Cerebellar nuclear complex (tissue), 1 donor: Measurements from ENCODE around the gene GPRC6A.

Experiments
- DNase-seq, 2 experiments: peaks; one replicate each; lab custom pipeline; 2025; lab: John Stamatoyannopoulos, UW

GPRC6A gene

DNA sequence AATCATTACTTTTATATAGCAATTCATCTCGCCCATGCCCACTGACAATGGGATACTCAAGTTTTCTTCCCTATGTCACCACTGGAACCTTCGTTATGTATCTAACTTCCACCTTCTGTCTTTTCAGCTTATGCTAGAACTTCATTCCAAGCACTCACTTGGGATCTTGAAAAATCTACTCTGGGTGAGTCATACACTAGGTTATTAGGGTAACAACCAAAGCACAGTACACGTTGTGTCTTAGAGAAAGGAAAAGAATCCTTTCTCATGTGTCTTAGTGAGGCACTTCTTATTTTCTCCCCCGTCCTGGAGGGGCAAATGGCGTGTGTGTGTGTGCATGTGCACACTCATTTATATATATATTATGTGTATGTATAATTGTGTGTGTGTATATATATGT is 45.0 kb downstream of the GPRC6A start:
- no peak for DNase-seq

DNA sequence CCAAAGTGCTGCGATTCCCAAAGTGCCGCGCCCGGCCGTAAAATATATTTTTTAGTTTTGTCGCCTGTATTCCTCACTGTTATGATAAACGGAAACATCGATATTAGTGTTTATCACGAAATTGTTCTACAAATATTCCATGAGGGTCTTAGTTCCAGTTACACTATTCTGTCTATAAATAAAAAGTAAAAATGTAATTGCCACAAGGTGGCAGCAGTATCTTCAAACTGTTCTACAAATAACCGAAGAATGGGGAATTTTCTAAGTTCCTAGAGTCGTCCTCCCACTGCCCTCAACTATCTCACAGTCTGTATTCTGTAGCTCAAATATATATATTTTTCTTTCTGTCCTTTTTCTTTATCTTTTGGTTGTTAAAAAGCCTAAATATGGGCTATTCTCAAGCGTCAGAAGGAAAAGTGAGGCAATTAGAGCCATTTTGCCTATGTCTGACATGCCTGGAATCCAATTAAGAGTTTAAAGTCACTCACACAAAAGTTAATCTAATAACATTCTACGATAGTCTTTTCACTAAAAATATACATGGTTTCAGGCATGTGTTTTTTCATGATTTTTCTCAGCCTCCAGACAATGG is 49.2 kb downstream of the GPRC6A start:
- no peak for DNase-seq

DNA sequence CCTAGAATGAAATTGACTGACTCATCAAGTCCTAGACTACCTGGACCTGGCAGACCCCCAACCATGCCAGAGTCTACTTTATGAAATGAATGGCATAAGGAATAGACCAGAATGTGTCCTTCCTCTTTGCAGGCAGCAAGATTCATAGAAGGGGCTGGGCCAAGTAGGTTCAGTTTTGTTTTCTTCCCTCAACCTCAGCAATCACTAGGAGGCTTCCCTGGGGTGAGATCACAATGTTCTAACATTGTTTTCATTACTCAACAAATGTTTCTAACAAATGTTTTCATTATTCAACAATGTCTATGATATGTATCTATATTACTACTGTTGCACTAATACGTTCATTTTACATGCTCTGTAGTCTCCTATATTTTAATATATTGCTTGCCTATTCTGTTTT is 55.0 kb downstream of the GPRC6A start:
- DNase-seq = no peak

DNA sequence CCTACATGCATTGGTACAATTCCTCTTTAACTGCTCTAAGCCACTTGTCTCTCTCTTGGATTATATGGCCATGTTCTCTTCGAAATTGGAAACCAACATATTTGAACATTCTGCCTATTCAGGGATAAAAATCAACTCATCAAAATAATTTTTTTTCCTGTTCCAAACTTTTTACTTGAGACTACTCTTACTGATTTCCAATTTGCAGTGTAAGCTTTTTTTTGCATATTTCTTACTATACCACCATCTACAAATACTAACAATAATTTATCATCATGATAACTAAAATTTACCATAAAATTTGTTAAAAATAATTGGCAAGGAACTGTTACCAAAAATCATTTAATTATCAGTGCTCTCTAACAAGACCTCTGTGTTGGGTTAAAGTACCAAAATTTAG is 56.4 kb downstream of the GPRC6A start:
- no peak for DNase-seq

DNA sequence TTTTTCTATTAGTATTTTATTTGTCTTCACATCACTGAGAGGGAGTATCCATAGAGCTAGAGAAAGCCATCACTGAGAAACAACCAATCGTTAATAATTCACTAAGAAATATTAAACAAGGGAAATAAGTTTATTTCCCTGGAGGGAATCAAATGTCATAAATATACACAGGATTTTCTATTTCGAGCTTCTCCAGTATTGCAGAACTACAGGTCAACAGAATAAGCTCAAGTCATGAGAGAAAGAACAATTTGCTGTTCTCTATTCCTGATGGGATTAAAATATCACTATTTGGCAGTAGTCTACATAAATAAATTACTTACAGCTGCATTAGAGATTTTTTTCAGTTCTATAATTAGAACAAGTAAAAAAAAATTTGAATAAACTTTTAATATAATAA is 61.2 kb downstream of the GPRC6A start:
- DNase-seq = no peak

DNA sequence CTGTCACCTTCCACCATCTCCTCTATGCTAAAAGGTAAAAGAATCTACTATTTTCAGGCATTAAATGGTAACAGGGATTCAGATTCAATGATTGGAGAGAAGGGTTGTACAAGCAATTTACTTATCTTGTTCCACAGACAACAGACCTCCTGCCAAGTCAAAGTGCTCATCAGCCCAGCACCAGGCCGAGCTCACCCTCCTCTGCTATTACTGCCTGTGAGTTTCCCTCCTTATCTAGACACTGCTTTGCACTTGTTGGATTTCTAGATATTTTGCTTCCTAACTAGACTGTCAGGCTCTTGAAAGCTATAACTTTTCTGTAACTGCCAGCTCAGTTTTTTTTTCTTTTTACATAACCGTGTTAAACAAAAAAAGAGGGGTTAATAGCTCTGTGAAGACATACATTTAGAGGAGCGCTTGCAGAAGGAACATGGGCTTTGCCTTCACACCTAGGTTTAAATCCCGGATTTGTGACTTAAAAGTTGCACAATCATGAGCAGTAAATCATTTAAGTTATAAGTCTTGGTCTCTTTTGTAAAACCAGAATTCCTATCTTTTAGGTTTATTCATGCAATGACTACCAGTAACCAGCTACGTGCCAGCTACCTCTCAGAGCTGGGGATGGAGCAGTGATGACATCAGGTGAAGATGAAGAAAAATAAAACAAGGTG is 62.2 kb downstream of the GPRC6A start:
- DNase-seq = no peak

DNA sequence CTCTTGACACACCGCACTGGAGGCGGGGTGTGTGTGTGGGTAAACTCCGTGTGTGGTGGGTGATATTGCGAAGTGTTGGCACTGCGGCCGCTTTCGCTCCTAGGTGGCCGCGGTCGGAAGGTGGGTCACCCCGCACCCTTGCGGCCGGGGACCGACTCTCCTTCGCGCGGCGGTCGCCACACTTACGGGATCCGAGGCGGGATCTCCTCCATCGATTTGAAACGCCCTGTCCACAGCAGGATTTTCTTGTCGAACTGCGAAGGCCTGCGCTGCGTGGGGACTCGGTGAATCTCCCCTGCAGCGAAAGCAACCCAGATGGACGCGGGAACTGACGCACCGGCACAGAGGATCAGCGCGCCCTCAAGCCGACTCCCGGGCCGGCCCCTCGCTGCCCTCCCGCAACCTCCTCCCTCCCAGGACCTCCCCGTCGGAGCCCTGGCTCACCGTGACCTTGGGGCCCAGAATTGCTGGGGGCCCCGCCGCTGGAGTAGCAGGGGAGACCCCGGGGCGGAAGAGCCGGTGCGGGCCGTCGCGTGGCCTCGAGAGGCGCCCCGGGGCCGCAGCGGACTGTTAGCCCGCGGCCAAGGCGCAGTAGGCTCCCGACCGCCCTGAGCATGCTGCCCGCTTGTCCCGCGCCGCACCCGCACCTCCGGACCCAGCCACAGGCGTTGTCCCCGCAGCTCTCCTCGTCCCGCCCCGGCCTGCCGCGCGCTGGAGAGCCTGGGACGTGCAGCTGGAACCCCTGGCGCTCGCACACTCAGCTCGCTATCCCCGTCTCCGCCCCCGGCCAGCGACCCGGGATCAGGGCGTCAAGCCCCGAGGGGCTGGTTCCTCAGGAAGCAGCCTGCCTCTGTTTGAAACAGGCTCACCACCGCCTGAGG is 63.7 kb downstream of the GPRC6A start, which contains the start of gene FAM162B:
FAM162B (minus strand) TSS at position 759 of the 881 bp plus-strand sequence; CDS start at position 616, 143 bp downstream.
- no peak for DNase-seq

DNA sequence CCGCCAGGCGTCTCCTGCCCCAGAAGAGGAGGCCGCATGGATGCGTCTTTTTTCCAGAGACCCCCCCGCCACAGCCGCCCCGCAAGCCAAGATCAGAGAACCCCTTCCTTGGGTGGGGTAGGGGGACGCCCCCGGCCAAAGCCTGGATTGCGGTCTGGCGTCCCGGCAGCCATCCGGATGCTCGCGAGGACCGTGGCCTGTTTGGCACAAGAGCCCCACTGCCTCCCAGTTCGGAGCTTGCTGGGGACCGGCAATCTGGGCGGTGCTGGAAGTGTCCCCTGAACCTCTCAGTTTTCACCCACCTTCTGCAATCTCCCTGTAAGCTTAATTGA is 64.3 kb downstream of the GPRC6A start:
- no peak for DNase-seq

DNA sequence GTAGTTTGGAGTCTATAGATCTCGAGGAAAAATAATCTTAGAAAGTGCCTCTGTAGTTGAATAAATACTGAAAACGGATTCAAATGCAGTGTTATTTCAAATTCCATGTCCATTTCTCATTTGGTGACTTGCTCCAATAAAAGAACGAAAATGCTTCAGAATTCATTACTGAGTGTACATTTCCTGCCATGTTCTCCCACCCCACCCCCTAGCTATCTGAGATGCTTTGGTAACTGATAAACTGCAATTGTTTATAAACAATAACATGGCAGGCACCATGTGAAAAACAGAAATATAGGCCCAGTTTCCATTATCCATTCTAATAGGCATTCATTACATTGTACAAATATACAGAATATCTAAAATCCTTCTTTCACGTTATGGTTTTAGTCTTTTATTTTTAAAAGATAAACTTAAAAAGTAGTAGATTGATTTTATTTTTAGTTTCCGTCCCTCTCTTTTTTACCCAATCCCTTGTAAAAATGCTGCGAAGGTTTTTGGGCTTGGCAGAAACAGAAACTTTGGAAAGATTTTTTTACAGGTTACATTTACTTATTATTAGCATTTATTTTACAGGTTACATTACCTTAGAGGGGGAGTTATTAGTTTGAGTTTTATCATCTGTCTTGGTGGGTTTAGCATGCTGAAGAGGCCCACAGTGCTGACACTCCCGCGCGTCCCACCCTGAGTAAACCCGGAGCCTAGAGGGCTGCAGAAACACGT is 64.8 kb downstream of the GPRC6A start:
- no peak for DNase-seq

DNA sequence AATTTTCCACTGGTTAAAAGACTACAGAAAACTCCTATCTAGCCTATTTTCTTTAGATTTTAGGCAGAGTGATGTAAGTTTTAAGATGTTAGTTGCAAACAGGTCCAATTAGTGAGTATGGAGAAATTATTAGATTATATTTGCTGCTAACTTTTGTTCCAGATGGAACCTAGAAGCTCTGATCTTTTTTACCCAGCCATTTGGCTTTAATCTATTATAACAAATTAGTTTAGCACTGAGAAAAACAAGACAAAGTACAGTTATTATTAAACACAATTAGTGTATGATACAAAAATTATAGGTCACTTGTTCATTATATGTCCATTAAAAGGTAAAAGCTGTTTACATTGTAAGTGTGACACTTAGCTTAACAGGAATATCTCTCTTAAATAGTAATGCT is 65.8 kb downstream of the GPRC6A start:
- no peak for DNase-seq

DNA sequence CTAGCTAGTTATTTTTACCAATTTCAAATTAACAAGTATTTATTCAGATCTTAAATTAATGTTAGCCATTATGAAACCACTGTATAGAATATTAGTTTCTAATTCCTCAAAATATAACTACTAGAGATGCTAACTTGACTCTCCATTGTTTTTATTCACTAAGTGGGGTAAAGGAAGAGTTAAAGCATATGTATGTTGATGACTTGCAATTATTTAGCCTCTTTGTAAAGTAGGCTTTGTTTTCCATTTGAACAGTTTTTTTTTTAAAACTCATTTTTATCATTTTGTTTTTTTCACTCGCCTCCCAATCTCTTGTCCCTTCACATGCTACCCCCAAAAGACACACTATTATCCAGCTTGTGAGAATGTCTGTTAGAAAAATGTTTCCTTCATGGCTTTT is 66.6 kb downstream of the GPRC6A start:
- no peak for DNase-seq

DNA sequence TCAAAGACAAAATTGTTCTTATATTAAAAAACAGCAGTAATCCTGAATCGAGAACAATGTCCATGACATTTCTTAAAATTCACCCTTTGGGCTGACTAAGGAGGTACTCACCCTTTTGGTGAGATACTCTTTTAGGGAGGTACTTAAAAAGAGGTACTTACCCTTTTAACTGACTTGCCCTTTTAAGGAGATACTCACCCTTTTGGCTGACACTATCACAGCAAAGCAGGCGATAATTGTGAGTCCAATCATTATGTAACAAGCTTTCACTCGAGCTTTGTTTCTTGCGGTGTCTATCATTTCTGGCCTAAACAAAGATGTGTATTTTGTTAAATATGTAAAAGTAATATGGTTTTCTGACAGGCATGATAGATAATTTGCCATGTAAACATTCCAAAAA is 67.1 kb downstream of the GPRC6A start:
- DNase-seq = no peak

DNA sequence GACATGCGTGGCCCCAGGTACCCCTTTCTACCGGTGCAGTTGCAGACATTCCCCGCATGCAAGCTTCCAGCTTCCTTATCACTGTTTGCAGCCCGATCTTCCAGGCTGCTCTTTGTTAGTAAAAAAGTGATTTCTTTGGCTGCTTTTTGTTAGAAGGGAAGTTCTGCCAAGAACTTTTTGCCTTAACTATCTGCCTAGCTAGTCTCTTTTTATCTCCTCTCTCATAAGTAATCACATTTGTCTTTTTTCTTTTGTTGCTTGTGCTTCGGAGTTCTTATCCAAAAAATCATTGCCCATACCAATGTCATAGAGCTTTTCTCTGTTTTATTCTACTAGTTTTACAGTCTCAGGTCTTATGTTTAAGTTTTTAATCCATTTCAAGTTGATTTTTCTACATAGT is 83.7 kb downstream of the GPRC6A start:
- DNase-seq = no peak
